T-helper 17 cell (primary cell): ENCODE measurements around the gene SYPL2. TPM values are rescaled to one million over a fixed set of nuclear protein-coding genes. Genes with fewer than 3 reads are reported as not detected.

ENCODE experiments used
- ATAC-seq: fragments of 150-1000 bp; cut with Tn5 transposase; 2 replicates; pipeline ENCODE4 v1.10.0; 2021; ENCODE audit warnings: mild to moderate bottlenecking, moderate library complexity
- DNase-seq, 3 donors: peaks; one replicate each; pipeline versions ENCODE4 v3.0.0 to v3.0.0-alpha.2; 2020 to 2021
- H3K9me3 ChIP-seq: one replicate; pipeline ENCODE4 v1.7.0; 2013; ENCODE audit warnings: low read length, mild to moderate bottlenecking; ENCODE audit not compliant: control insufficient read depth, poor library complexity, severe bottlenecking
- H3K27ac Mint-ChIP-seq: one replicate; pipeline ENCODE4 v1.8.0; 2022; ENCODE audit warnings: mild to moderate bottlenecking, moderate library complexity, mixed read lengths
- H3K27me3 Mint-ChIP-seq: one replicate; pipeline ENCODE4 v1.8.0; 2022; ENCODE audit warnings: mixed read lengths
- H3K36me3 Mint-ChIP-seq: one replicate; pipeline ENCODE4 v1.8.0; 2022; ENCODE audit warnings: low read depth, mixed read lengths
- H3K4me1 Mint-ChIP-seq: one replicate; pipeline ENCODE4 v1.8.0; 2022; ENCODE audit warnings: mild to moderate bottlenecking, mixed read lengths
- H3K4me3 Mint-ChIP-seq: one replicate; pipeline ENCODE4 v1.8.0; 2022; ENCODE audit warnings: mild to moderate bottlenecking, moderate library complexity, mixed read lengths
- total RNA-seq, 4 donors: library from RNA in 2 of 4; stranded (reverse) in 2 of 4; gene quantifications; one replicate each; pipeline ENCODE4 v1.2.3 and lab custom pipeline; 2022 to 2026

Gene SYPL2
- total RNA-seq, 2 donors from 2014 or later = not detected

DNA sequence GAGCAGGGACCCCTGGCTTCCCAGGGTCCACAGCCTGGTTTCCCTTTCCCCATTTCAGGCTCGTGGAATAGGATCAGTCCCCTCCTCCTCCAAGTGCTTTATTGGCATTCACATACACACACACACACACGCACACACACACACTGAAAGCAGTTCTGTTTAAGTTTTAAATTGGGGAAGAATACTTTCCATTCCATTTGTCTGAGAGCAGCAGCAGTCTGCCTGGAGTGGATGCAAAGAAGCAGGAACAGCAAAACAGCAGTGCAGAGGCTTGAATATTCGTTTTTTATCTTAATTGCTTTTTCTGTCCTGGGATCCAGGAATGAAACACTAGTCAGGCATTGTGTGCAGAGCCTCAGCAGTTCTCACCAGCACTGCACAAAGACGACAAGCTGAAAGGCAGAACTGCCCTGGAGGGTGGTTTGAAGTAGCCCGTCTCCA, 34.6 kb downstream of the SYPL2 start:
- ATAC-seq (no peak), DNase-seq (no peak)
- Mint-ChIP-seq H3K27ac (peak overlapping the region; percentile 95), H3K27me3 (no peaks in the 10 kb centered on the region), H3K4me3 (peak overlapping the region; percentile 90), H3K4me1 (peaks cover 73% of the 10 kb centered on the region), H3K36me3 (peaks cover 5% of the 10 kb centered on the region)
- H3K9me3 ChIP-seq = no peaks in the 10 kb centered on the region

DNA sequence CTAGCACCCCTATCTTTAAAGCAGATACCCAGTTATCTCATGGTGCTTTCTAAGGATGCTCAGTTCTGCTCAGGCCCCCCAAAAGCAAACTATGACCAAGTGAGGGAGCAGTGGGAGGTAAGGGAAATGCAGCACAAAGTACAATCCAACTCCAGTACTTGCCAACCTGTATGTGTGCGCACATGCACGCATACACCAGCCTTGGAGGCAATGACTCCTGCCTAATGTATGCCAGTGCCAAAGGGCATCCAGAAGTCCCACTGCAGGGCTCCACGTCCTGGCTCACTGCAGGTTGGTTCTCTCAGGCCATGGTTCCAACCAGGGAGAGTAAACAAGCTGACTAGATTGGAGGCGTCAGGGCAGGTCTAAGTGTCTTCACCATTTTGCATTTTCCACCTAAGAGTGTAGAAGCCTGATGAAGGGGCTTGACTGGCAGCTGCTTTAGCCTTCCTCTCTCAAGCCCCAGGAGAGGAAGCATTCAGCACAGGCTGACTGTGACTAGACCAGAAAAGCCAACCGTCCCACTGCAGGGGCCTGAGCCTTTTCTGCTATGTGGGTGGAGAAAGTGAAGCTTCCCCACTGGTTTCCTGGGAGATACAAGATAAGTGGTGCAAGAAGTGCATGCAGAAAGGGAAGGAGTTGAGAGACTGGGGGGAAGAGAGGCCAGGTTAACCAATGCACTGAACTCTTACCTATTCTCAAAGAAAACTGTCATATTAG, 35.5 kb downstream of the SYPL2 start:
- ATAC-seq = peak; percentile 6
- no peaks in the 10 kb centered on the region for H3K9me3 ChIP-seq
- Mint-ChIP-seq H3K27ac (peak overlapping the region; percentile 95), H3K36me3 (no peaks in the 10 kb centered on the region), H3K4me1 (peaks cover 69% of the 10 kb centered on the region), H3K4me3 (peak overlapping the region; percentile 90), H3K27me3 (no peaks in the 10 kb centered on the region)
- DNase-seq = no peak

DNA sequence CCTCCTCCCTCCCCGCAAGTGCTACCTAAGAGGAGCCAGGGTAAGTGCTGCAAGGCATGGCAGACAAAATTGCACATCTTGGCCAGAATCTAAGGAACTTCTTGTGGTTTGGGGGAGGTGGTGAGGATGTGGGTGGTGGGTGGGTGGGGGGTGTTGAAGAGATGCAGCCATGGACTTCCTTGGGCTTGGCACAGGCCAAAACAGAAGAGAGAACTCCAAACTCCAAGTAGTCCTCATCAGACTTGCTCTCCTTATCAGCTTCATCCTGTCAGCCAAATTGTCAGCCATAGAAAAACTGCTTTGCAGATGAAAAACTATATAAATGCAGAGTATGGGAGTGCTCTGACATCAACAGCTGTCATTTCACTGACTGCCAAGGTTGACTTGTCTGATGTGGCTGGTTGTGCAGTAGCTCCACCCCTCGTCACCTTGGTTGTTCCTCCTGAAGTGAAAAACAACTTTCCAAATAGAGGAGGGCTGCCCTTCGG, 36.1 kb downstream of the SYPL2 start:
- Mint-ChIP-seq H3K4me1 (peaks cover 74% of the 10 kb centered on the region), H3K4me3 (peak overlapping the region; percentile 90), H3K36me3 (no peaks in the 10 kb centered on the region), H3K27me3 (no peaks in the 10 kb centered on the region), H3K27ac (peak overlapping the region; percentile 95)
- DNase-seq (peak in 2 of 3 donors; percentile 36 to 45), ATAC-seq (peak; percentile 94)
- no peaks in the 10 kb centered on the region for H3K9me3 ChIP-seq

DNA sequence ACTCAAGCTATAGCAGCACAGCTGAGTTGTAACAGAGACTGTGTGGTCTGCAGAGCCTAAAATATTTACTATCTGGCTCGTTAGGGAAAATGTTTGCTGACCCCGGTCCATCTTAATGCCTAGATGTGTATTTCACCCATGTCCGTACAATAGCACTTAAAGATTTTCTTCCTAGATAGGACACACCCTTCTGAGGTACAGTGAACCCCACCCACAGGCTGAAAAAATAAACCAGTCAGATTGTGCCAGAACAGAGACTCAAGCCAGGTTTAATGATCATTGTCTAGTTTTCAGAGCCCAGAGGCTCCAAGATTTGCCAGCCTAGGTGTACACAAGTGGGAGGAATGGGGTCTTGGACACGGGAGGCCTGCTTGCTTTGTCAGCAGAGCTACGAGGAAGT, 37.6 kb downstream of the SYPL2 start:
- Mint-ChIP-seq H3K4me3 (peak overlapping the region; percentile 90), H3K4me1 (peaks cover 76% of the 10 kb centered on the region), H3K36me3 (no peaks in the 10 kb centered on the region), H3K27ac (peak overlapping the region; percentile 95), H3K27me3 (no peaks in the 10 kb centered on the region)
- ATAC-seq (no peak), DNase-seq (no peak)
- H3K9me3 ChIP-seq = no peaks in the 10 kb centered on the region

DNA sequence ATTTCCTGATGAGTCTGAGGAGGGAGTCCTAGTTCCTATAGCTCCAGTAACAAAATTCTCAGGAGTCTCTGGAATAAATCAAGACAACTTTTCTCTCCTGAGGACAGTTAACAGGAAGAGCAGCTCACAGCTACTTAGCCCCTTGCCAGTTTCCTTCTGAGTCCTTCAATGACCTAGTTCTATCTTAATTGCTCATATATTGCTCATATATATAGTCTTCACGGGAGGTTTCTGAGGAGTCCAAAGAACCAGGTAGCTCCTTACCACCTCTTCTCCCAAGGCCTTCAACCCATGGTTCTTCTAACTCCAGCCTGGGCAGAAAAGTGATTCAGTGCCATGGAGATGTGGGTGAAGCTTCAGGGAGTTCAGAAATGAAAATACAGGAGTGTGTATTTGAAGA, 38.6 kb downstream of the SYPL2 start:
- Mint-ChIP-seq H3K27ac (peak overlapping the region; percentile 95), H3K4me1 (peaks cover 69% of the 10 kb centered on the region), H3K4me3 (peak overlapping the region; percentile 90), H3K36me3 (no peaks in the 10 kb centered on the region), H3K27me3 (no peaks in the 10 kb centered on the region)
- ATAC-seq = no peak
- H3K9me3 ChIP-seq = no peaks in the 10 kb centered on the region
- no peak for DNase-seq

DNA sequence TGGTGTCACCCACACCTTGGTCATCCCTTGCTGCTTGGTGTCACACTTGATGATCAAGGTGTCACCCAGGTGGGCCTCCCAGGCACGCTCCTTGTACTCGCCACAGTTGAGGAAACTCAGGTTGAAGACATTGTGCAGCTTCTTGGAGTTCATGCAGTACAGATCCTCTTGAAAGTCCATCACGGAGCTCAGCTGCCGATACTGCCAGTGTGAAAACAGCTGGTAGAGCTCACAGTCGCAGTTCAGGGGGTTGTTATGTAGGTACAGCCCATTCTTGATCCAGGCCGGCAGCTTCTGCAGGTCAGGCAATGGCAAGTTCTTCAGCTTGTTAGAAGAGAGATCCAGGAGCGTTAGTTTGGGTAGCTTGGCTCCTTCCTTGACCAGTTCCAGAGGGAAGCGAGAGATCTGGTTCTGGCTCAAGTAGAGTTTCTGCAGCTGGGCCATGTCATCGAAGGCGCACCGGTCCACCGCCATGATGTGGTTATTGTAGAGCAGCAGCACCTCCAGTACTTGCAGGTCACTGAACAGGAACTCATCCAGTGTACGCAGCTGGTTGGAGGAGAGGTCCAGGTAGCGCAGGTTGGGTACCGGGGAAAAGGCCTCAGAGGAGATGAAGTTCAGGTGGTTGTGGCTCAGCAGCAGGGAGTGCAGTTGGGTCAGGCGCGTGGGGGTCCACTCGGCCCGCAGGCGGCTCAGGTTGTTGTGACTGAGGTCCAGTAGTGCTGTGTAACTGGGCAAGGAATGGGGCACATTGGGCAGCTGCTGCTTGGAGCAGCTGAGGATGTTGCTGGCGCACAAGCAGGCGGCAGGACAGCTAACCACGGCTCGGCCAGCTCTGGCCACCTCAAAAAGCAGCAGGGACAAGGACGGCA, 41.9 kb downstream of the SYPL2 start:
- H3K4me3 Mint-ChIP-seq = peak overlapping the region; percentile 94
- H3K36me3 Mint-ChIP-seq = no peaks in the 10 kb centered on the region
- H3K27ac Mint-ChIP-seq = peak overlapping the region; percentile 94
- no peaks in the 10 kb centered on the region for H3K27me3 Mint-ChIP-seq
- H3K4me1 Mint-ChIP-seq = peaks cover 47% of the 10 kb centered on the region
- ATAC-seq (no peak), DNase-seq (no peak)
- H3K9me3 ChIP-seq = no peaks in the 10 kb centered on the region

DNA sequence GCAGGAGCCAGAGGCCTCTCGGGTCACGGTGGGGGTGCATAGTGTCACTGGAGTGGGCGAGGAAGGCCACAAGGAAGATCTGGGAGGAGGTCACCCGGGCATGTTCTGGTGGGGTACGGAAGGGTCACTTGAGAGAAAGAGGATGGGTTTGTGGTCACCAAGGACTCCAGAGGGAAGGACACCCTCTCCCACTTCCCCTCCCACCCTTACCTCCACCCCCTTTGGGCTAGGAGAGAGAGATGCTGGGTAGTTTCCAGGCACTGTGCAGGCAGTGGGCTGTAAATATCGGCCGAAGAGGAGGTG, 42.5 kb downstream of the SYPL2 start:
- Mint-ChIP-seq H3K27me3 (no peaks in the 10 kb centered on the region), H3K4me1 (peaks cover 47% of the 10 kb centered on the region), H3K4me3 (peak overlapping the region; percentile 94), H3K27ac (peak overlapping the region; percentile 94), H3K36me3 (no peaks in the 10 kb centered on the region)
- no peaks in the 10 kb centered on the region for H3K9me3 ChIP-seq
- ATAC-seq (no peak), DNase-seq (no peak)

DNA sequence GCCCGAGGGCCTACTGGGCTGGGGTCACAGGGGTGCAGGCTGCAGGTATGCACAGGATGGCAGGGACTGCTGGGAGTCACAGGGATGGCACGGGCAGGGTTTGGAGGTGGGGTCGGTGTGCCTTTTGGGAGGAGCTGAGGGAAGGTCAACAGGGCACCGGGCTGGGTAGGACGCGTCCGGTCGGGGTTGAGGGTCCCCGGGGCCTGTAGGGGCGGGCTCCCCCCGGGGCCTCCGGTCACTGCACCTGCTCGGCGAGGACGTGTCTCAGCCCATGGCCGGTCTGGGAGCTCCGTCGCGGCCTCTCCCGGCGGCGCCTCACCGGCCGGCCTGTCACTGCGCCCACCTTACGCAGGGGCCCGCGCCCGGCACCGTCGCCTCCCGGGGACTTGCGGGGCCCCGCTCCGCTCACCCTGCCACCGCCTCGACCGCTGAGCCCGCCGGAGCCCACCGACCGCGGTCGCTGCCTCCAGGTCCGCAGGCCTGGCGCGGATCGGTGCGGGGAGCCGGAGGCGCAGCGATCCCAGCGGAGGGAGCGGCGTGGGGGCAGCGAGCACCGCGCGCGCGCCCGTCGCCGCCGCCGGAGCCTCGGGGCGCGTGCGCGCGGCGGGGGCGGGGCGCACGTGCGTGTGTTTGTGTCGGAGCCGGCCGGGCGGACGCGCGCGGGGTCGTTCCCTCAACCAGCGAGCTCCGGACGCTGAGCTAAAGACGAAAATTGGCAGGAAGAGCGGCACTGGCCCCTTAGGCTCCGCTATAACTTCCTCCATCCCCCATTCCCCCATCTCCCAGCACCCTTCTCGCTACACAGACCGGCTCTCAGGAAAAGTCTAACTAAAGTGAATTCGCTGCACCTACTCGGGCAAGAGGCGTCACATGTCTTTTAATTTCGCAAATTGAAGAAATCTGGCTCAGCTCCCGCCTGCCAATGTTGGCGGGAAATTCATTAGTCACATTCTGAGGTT, 43.1 kb downstream of the SYPL2 start, which contains the start of gene AMIGO1:
Gene AMIGO1, minus strand, starts transcription at position 552 of the 959 bp plus-strand sequence. CDS start 815 bp downstream, outside the sequence.
- H3K36me3 Mint-ChIP-seq = no peaks in the 10 kb centered on the region
- H3K4me1 Mint-ChIP-seq = peaks cover 43% of the 10 kb centered on the region
- H3K4me3 Mint-ChIP-seq = peak within 1 kb of the TSS; percentile 94
- peak; percentile 81 for ATAC-seq
- peak; percentile 42 to 60 (median 52) for DNase-seq
- no peaks in the 10 kb centered on the region for H3K9me3 ChIP-seq
- H3K27me3 Mint-ChIP-seq = no peaks in the 10 kb centered on the region
- peak within 1 kb of the TSS; percentile 94 for H3K27ac Mint-ChIP-seq

DNA sequence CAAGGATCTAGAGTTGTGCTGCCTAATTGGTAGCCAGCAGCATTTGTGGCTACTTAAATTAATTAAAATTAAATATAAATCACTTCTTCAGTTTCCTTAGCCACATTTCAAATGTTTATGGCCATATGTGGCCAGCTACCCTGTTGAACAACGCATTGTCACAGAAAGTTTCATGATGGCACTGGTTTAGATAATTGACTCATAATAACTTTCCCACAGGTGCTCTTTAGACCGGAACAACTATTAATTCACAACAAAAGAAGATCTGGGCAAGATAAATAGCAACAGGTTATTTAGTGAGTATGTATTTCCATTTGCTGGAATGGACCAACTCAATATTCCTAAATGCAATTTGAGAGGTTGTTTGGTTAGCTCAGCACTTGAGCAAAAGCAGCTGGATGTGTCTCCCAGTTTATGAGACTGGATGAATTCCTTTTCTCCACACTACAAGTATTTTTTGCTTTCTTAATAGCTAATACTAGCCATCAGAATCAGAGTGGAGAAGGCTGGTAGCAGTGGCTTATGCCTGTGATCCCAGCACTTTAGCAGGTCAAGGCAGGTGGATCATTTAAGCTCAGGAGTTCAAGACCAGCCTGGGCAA, 46.9 kb downstream of the SYPL2 start:
- ATAC-seq (no peak), DNase-seq (no peak)
- no peak overlapping the region for H3K27ac Mint-ChIP-seq
- H3K36me3 Mint-ChIP-seq = no peaks in the 10 kb centered on the region
- H3K27me3 Mint-ChIP-seq = peaks cover 5% of the 10 kb centered on the region
- H3K4me1 Mint-ChIP-seq = peaks cover 20% of the 10 kb centered on the region
- H3K4me3 Mint-ChIP-seq = no peak overlapping the region
- H3K9me3 ChIP-seq = no peaks in the 10 kb centered on the region

DNA sequence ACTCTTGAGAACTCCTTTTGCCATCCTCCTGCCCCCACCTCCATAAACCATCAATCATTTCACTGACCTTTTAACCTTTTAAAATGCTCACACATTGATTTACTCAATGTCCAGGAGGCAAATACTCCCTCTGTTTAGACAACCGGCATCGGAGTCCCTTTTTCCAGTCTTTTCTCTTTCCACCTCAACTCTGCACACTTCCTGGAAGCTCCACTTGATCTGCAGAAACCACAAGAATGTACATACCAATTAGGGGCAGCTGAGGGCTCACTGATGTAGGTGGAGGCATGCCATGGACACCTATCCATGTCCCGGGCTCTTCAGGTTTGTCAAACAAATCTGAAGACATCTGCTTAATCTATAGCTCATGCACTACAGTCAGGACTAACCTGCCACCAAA, 48.5 kb downstream of the SYPL2 start:
- DNase-seq (no peak), ATAC-seq (no peak)
- Mint-ChIP-seq H3K4me3 (no peak overlapping the region), H3K27ac (no peak overlapping the region), H3K27me3 (peaks cover 5% of the 10 kb centered on the region), H3K4me1 (peaks cover 11% of the 10 kb centered on the region), H3K36me3 (no peaks in the 10 kb centered on the region)
- no peaks in the 10 kb centered on the region for H3K9me3 ChIP-seq

DNA sequence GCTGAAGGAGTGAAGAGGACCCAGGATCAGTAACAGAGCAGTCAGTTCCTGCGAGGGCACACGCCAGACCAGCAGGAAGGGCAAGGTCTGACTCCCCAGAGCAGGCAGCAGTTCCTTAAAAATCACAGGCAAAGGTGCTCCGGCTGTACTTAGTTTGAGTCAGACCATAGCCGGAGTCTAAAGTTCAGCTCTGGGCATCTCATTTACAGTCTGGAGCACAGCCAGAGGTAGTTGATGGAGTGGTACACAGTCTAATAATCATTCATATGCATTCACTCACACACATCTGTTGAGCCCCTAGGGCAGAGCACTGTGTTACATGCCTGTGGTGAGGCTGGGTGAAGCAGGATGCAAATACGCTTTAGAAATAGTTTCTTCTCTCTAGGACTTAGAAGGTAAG, 50.5 kb downstream of the SYPL2 start:
- no peak for ATAC-seq
- H3K27me3 Mint-ChIP-seq = peaks cover 5% of the 10 kb centered on the region
- H3K4me3 Mint-ChIP-seq = no peak overlapping the region
- DNase-seq = no peak
- no peaks in the 10 kb centered on the region for H3K36me3 Mint-ChIP-seq
- no peaks in the 10 kb centered on the region for H3K9me3 ChIP-seq
- H3K4me1 Mint-ChIP-seq = peaks cover 6% of the 10 kb centered on the region
- no peak overlapping the region for H3K27ac Mint-ChIP-seq

DNA sequence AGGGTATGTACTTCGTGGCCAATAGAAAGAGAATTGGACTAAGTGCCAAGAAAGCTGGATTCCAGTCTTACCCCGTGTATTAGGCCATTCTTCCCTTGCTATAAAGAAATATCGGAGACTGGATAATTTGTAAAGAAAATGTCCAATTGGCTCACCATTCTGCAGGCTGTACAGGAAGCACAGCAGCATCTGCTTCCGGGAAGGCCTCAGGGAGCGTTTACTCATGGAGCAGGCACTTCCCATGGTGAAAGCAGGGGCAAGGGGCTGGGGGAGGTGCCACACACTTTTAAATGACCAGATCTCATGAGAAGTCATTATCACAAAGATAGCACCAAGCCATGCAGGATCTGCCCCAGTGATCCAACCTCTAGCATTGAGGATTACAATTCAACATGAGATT, 51.0 kb downstream of the SYPL2 start:
- no peak overlapping the region for H3K27ac Mint-ChIP-seq
- ATAC-seq = no peak
- H3K4me1 Mint-ChIP-seq = peaks cover 9% of the 10 kb centered on the region
- H3K9me3 ChIP-seq = no peaks in the 10 kb centered on the region
- no peak overlapping the region for H3K4me3 Mint-ChIP-seq
- no peaks in the 10 kb centered on the region for H3K36me3 Mint-ChIP-seq
- DNase-seq = no peak
- peaks cover 10% of the 10 kb centered on the region for H3K27me3 Mint-ChIP-seq
